Measurements from ENCODE around the gene SLC25A6.

The SLC25A6 gene

GRCh38 chrX:1361910-1362309 lies 30.0 kb downstream of the SLC25A6 start:
- no peak for TF ChIP-seq CTCF (conservative IDR thresholded peaks at IDR 0.05)
- TF ChIP-seq ZFX (IDR thresholded peaks at IDR 0.05), result no peak
- no peak overlapping the region for H3K27ac ChIP-seq

- H3K27ac ChIP-seq, result no peak overlapping the region
- no peak for TF ChIP-seq CTCF (conservative IDR thresholded peaks at IDR 0.05)
Observed at GRCh38 chrX:1361275-1361674, 30.6 kb downstream of the SLC25A6 start.

- H3K27ac ChIP-seq, result no peak overlapping the region
- TF ChIP-seq ZFX (IDR thresholded peaks at IDR 0.05), result no peak
- no peak for TF ChIP-seq CTCF (conservative IDR thresholded peaks at IDR 0.05)
Observed at GRCh38 chrX:1360171-1360570, 31.7 kb downstream of the SLC25A6 start.

- no peak for TF ChIP-seq ZFX (IDR thresholded peaks at IDR 0.05)
- TF ChIP-seq CTCF (conservative IDR thresholded peaks at IDR 0.05), result no peak
- H3K27ac ChIP-seq, result no peak overlapping the region
Observed at GRCh38 chrX:1359477-1359873, 32.4 kb downstream of the SLC25A6 start.

- TF ChIP-seq ZFX (IDR thresholded peaks at IDR 0.05) (no peak), CTCF (conservative IDR thresholded peaks at IDR 0.05) (no peak)
- H3K27ac ChIP-seq, result no peak overlapping the region
Observed at GRCh38 chrX:1358793-1359476, 33.0 kb downstream of the SLC25A6 start.

GRCh38 chrX:1357993-1358392 lies 33.9 kb downstream of the SLC25A6 start:
- H3K27ac ChIP-seq, result no peak overlapping the region
- TF ChIP-seq ZFX (IDR thresholded peaks at IDR 0.05) (no peak), CTCF (conservative IDR thresholded peaks at IDR 0.05) (no peak)

- TF ChIP-seq CTCF (conservative IDR thresholded peaks at IDR 0.05), result no peak
- no peak for TF ChIP-seq ZFX (IDR thresholded peaks at IDR 0.05)
- H3K27ac ChIP-seq, result no peak overlapping the region
Observed at GRCh38 chrX:1355131-1356046, 36.5 kb downstream of the SLC25A6 start.
